Stimulated activated CD4-positive, alpha-beta T cell treated with anti-CD3 and anti-CD28 coated beads, Interleukin-4, amount 100 ng/mL, for 4 hours (primary cell): ENCODE data around the gene ZNF213.

Experiments used
- DNase-seq, 2 experiments: peaks; one replicate each; pipeline ENCODE4 v3.0.0-alpha.2; 2020

Gene ZNF213

DNA sequence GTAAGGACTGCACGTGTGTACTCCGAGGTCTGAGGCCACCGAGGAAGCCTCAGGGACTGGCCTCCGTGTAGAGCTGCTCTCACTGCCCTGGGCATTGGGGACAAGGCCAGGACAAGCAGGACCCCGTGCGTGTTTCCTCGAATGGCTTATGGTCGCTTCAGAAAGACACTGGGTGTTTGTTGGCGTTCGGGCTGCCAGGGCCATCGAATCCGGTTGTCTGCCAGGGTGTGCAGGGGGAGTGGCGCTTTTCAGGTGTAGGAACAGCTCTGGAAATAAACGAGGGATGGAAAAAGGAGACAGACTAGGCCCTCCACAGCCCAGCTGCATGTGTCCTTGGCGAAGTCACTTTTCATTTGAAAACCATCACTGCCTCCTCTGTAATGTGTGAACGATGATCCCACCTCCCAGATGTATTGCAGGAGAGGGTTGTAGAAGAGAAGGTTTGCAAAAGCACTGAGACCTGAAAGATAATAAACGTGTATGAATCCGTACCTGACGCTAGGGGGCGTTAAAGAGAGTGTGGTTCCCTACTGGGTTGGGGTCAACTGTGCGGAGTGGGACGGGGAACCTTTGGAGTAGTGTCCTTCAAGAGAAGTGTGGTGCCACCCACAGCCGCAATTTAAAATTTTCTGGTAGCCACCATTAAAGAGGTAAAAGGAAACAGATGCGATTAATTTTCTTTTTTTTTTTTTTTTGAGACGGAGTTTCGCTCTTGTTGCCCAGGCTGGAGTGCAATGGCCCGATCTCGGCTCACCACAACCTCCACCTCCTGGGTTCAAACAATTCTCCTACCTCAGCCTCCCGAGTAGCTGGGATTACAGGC, 33.6 kb upstream of the ZNF213 start:
- DNase-seq = peak in 1 of 2 experiments; percentile 36

DNA sequence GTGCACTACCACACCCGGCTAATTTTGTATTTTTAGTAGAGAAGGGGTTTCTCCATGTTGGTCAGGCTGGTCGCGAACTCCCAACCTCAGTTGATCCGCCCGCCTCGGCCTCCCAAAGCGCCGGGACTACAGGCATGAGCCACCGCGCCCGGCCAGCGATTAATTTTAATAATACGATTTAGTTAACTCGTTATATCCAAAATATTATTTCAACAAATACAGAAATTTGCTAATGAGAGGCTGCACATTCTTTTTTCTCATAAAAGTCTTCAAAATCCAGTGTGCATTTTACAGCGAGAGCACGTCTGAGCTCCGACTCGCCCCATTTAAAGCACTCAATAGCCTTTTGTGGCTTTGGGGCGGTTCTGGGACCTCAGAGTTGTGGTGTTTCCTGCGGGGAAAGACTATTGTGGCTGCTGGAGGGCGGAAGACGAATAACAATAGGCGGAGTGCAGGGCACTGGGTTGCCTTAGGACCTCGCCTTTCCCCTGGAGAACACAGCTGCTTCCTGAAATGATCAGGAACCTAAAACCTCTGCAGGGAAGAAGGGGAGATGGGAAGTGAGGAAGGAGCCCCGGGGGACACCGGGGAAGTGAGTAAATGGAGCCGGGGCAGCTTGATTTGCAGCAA, 32.9 kb upstream of the ZNF213 start:
- peak in 1 of 2 experiments; percentile 18 for DNase-seq

DNA sequence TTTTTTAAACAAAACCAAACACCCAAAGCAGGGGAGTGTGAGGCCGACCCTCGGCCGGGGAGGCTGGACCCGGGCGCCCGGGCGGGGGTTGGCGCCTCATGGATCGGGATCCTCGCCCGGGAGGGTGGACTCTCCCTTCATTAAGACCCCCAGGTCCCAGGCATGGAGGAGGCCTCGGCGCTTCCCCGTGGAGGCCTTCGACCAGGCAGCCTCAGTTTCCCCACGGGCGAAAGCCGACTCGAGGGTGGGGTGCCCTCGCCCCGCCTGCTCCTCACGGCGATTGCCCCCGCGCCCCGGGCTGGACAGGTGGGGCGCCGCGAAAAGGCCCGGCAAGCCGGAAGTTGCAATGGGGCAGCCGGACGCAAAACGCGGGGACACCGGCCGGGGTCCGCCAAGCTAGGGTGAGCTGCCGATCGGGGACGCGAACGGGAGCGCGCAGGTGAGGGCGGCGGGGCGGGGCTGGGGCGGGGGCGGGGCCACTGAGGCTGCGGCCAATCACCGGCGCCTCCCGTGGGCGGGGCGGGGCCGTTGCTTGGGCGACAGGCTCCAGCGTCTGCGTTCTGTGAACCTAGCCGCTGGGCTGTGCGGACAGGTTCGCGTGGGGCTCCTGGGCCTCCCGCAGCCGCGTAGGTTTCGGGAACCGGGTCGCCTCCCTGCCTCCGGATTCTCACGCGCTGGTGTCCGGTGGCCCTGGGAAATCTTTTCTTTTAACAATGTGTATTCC, 28.5 kb upstream of the ZNF213 start:
- peak; percentile 85 to 89 for DNase-seq

DNA sequence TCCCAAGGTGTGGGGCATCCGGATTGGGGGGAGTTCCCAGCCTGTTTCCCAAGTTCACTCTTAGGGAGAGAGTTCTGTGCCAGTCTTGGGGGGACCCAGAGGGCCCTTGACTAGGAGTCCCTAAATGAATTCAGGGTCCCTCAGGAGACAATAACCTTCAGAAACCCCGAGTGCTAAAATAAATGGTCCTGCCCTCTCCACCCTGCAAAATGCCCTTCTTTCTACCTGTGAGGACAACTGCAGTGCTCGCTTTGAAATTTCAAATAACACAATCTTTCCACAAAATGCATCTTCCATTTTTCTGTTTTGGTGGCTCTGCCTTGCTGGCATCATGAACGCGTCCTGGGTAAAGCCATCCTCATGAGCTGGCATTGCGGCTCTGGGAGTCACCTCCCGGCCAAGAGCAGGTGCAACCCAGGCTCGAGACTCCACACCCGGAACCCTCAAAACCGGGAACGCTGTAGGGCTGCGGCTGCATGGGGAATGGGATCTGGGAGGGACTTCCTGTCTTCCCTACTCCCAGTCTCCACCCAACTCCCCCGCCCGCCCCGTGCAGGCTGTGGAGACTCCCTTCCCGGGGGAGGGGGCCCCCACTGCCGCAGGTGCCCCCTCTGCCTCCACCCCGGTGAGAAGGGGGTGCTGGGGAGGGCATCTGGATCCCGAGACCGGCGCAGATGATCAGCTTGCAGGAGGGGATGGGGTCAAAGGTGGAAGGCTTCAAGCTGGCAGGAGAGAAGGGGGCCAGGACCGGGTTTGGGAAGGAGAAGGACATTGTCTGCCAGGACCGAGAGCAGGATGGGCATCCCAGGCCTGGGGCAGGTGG, 22.6 kb upstream of the ZNF213 start, which contains the start of gene ZNF205:
TSS of gene ZNF205 (plus strand) at position 529 of the 823 bp plus-strand sequence. CDS start 845 bp downstream, outside the sequence.
- DNase-seq = no peak

DNA sequence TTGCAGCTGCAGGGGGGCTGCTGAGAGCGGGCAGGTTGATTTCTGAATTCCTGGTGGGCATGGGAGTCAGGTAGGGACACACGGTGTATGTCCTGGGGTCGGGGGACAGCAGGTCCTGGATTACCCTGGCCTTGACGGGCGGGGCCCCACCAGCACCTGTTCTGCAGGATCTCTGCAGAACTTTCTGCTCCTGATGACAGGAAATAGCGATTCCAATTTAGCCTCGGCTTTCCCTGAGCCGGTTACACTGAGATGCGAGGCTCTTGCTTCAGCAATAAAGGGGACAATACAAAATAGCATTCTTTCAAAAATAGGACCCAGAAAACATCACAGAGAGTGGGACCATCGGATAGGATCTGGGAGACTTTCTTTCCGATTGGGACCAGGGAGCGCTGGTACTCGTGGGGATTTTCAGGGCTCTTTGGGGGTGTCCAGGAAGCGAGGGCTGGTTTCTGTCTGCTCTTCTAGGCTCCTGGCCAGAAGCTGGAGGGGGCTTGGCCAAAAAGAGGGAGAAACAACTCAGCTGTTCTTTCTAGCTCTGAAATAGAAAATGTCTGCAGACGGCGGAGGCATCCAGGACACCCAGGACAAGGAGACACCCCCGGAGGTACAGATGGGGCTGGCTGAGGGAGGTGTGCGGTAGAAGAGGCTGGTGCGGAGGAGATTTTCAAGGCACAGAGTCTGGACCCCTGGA, 21.8 kb upstream of the ZNF213 start:
- DNase-seq = no peak

DNA sequence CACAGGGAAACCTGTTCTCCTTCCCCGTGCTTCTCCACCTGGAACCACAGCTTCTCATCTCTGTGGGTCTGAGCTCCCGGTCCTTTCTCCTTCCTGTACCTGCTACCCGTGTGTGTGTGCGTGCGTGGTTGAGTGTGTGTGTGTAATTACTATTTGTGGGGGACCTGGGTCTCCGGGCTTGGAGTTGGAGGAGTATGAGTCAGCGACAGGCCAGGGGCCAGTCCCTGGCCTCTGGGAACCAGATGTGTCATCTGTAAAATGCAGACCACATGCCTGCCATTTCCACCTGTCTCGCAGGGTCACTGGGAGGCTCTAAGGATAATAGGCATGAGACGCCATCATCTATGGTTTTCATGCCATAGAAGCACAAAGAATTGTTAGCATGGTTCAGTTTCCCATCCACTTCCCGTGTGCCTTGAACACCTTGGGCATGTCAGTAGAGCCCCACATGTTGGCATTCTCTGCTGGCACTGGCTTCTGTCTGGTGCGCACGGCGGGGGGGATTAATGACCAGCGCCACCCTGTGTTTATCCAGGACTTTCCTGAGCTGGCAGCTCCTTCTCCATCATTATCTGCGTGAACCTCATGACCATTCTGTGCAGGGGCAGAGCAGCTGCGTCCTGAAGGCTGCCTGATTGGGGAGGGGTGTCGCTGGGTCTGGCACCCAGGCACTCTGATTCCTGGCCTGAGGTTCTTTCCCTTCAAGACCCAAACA, 20.9 kb upstream of the ZNF213 start:
- no peak for DNase-seq

DNA sequence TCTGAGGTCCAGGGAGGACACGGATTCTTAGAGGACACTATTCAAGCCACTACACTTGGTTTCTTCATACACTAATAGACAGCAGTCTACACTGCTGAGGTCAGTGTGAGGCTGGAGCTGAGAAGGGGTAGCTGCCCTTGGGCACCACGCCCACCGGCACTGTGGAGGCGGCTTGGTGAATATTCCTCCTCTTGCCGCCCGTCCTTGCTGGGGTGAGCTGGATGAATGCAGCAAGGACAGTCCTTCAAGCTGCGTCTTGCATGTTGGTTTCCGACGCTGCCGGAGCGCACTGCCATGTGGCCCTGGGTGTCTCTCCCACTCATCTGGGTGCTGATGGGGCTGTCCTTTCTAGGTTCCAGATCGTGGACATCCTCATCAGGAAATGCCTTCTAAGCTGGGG, 19.8 kb upstream of the ZNF213 start:
- no peak for DNase-seq

DNA sequence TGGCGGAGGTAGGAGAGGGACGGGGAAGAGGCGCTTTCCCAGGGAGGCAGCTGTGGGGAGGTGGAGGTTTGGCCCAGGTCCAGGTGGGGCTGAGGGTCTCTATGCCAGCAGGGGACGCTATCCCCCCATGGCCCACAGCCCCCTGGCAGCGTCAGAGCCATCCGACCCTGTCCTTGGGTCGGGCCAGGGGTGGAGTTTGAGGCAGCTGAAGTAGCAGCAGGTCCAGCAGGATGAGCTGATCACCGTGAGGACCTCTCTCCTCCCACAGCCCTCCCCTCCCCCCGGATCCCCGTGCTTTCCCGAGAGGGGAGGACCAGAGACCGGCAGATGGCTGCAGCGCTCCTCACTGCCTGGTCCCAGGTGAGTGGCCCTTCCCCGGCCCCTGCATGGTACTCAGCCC, 19.3 kb upstream of the ZNF213 start:
- DNase-seq = no peak

DNA sequence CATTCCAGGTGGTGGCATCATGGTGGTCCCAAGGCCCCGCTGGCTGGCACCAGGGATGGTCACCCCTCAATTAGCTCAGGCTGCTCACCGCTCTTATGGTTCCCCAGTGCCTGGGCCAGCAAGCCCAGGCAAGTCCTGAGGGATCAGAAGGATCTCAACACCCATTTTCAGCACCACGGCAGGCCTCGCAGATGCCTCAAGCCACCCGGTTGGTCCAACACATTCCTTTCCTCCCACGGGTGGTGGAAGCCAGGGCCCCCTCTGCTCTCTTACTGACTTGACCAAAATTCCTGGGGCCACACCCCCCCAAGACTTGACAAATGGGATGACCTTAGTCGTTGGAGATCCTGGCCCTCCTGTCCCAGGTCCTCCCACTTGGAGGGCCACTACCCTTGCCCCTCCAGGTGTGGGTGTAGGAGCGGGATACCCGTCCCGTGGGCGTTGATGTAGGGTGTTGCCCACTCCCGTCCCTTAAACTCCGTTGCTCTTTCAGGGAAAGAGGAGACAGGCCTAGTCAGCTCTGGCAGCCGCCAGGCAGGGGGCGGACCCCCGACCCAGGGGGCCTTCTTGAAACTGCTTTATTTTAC, 16.5 kb upstream of the ZNF213 start:
- no peak for DNase-seq

DNA sequence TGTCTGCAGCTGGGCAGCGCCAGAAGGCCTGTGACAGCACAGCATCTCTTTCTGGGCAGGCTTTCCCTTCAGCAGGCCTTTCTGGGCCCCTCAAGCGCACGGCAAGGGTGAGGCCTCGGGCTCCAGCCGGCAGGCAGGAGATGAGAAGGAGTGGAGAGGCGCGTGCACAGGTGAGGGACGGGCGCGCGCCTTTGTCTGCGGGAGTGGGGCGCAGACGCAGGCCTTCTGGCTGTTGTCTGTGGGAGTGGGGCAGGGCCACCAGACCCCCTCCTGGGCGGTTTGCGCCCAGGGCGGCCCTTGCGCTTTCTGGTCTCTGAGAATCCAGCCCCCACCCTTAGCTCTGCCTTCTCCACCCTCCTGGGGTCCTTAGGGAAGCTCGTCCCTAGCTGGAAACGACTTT, 16.0 kb upstream of the ZNF213 start:
- no peak for DNase-seq

DNA sequence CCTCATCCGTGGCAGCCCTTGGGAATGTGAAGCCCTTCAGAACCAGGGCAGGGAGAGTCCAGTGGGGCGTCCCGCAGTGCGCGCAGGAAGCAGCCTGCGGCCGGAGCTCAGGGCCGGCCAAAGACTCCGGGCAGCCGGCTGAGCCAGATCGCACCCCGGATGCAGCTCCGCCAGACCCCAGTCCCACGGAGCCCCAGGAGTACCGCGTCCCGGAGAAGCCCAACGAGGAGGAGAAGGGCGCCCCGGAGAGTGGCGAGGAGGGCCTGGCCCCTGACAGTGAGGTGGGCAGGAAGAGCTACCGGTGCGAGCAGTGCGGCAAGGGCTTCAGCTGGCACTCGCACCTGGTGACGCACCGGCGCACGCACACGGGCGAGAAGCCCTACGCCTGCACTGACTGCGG, 15.5 kb upstream of the ZNF213 start:
- no peak for DNase-seq

DNA sequence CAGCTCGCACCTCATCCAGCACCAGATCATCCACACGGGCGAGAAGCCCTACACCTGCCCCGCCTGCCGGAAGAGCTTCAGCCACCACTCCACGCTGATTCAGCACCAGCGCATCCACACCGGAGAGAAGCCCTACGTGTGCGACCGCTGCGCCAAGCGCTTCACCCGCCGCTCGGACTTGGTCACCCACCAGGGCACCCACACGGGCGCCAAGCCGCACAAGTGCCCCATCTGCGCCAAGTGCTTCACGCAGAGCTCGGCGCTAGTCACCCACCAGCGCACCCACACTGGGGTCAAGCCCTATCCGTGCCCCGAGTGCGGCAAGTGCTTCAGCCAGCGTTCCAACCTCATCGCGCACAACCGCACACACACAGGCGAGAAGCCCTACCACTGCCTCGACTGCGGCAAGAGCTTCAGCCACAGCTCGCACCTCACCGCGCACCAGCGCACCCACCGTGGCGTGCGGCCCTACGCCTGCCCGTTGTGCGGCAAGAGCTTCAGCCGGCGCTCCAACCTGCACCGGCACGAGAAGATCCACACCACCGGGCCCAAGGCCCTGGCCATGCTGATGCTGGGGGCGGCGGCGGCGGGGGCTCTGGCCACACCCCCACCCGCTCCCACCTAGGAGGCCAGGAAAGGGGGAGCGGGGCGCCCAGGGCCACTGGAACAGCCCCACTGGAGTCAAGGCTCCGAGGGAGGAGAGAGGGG, 15.0 kb upstream of the ZNF213 start:
- DNase-seq = no peak

DNA sequence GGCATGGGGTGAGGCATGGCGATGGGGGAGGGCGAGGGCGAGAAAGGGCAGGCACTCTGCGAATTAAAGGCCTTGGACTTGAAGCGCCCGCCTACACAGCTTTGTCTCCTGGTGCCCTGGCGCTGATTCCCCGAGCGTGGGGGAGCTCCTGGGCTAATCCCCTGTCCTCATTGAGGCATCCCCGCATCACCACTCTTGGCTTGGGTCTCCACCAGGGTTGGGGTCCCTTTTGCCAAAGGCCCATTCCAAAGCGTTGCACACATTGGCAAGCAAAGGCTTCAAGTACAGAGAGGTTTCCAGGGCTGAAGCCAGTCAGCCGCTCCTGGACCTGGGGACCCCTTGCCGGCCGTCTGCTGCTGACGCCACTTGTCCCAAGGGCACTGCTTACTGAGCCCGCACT, 14.4 kb upstream of the ZNF213 start:
- no peak for DNase-seq

DNA sequence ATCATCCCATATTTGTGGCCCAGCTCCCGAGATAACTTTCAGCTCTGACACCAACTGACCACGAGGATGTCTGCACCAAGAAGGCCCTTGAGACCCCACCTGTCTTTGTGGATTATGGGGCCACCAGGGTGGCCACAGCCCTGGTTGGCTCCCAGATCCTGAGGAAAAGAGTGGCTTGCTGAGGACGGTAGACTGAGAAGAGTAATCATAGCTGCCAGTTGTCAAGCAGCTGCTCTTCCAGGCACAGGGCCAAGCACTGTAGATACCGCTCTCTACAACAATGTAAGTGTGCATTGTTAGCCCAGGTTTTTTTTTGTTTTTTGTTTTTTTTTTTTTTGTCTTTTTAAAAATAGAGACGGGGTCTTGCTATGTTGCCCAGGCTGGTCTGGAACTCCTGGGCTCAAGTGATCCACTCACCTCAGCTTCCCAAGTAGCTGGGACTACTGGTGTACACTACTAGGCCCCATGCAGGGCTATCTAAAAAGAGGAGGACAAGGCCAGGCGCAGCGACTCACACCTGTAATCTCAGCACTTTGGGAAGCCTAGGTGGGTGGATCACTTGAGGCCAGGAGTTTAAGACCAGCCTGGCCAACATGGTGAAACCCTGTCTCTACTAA, 12.9 kb upstream of the ZNF213 start:
- DNase-seq = no peak

DNA sequence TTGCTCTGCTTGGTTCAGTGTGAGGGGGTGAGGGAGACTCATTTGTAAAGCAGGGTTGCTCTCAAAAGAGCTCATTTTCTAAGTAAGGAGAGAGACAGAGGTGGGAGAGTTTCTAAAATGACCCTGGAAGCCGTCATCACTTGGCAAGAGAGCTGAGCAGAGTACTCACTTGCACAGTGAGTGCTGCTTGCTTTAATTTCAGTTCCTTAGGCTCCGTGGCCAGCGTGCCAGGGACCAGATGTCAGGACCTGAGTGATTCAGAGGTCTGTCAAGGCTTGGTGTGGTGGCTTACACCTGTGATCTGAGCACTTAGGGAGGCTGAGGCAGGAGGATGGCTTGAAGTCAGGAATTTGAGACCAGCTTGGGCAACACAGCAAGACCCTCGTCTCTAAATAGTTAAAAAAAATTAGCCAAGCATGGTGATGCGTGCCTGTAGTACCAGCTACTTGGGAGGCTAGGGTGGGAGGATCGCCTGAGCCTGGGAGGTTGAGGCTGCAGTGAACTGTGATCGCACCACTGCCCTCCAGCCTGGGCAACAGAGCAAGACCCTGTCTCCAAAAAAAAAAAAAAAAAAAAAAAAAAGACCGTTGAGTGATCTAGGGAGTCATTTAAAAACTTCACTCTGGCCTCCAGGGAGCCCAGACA, 11.8 kb upstream of the ZNF213 start:
- no peak for DNase-seq

DNA sequence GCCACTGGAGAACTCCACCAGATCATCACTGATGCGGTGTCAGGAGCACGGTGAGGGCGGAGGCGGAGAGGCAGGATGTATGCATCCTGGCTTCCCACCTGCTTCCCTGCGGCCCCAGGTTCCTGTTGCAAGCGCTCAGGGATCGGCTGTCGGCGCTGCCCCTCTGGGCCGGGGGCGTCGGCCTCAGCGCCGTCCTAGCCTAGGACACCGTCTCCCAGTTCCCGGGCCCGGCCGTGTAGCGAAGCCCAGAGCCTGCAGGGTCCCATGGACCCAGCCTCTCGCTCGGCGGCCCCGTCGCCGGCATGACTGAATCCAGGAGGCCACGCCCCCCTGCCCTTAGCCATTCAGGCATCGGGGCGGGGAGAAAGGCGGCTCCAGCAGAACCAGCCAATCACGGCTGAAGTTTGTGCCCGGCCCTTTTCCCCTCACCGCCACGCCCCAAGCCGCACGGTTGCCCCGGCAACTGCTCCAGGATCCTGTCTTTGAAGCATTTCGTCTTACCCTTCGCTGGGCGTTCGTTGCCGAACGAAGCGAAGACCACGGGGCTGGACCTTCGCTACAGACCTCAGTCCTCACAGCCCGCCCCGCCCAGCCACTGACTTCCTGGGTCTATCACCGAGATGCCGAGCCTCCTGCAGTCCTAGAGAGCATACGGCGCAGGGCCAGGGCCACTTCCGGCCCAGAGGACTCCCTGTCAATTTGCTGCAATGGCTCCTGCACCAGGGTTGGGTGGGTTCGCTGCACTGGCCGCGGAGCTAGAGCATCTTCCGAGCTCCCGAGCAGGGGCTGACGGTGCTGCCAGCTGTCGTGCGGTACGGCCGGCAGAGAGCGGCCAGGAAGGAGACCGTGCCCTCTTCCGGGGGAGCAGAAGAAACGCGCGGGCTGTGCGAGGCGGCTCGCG, 10.6 kb upstream of the ZNF213 start:
- DNase-seq = peak; percentile 94 to 96

DNA sequence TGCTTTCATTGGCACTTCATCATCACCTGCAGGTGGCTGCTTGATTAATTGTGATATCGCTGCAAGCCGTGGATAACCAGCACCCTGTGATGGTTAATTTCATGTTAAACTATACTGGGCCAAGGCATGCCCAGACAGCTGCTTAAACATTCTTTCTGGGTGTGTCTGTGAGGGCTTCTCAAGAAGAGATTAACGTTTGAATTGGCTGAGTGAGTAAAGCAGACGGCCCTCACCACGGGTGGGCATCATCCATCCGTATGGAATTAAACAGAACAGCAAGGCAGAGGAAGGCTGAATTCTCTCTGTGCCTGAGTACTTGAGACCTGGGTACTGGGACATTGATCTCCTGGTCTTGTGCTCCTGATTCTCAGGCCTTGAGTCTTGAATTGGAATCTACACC, 7.1 kb upstream of the ZNF213 start:
- no peak for DNase-seq
